Measurements from ENCODE around the gene FOXP1. TPM values are rescaled to one million over a fixed set of nuclear protein-coding genes. Genes with fewer than 3 reads are reported as not detected.
"Not testable (repeated sequence)": the region's sequence is repeated elsewhere in the genome, so short reads cannot be mapped to it uniquely, and the experiment has no call there.

Gene FOXP1
- total RNA-seq, 1 donor from 2014 or later, result 27.3 TPM

- H3K79me2 ChIP-seq (ENCODE audit: low read depth), result no peaks in the 10 kb centered on the region
- H3K27me3 ChIP-seq, result no peaks in the 10 kb centered on the region
- no peak overlapping the region for H3K27ac Mint-ChIP-seq
These were observed 52.5 kb downstream of the FOXP1 start for GRCh38 chr3:71530903-71531530.

GRCh38 chr3:71528816-71529215, 54.7 kb downstream of the FOXP1 start:
- Histone ChIP-seq H3F3A (ENCODE audit: low read depth) (no peaks in the 10 kb centered on the region), H3K9ac (no peak overlapping the region), H3K4me2 (no peak overlapping the region), H3K4me1 (peaks cover 4% of the 10 kb centered on the region), H3K27me3 (no peaks in the 10 kb centered on the region), H3K27ac (no peak overlapping the region), H3K9me3 (ENCODE audit: low read depth) (no peaks in the 10 kb centered on the region), H3K36me3 (no peaks in the 10 kb centered on the region), H2AFZ (replicated peaks) (no peak overlapping the region), H4K20me1 (ENCODE audit: low read depth) (peaks cover 35% of the 10 kb centered on the region), H3K79me2 (ENCODE audit: low read depth) (no peaks in the 10 kb centered on the region), H3K4me3 (no peak overlapping the region)
- no peak overlapping the region for H3K4me3 Mint-ChIP-seq
- no peak overlapping the region for H3K27ac Mint-ChIP-seq
- H3K9me3 Mint-ChIP-seq, result no peaks in the 10 kb centered on the region
- no peak for TF ChIP-seq EZH2 (IDR thresholded peaks at IDR 0.05)
- TF ChIP-seq CTCF (IDR thresholded peaks at IDR 0.05), result no peak
- no peak for TF ChIP-seq EZH2phosphoT487 (IDR thresholded peaks at IDR 0.05)
- H3K27me3 Mint-ChIP-seq (ENCODE audit: insufficient read depth, low read depth), result no peaks in the 10 kb centered on the region
- no peak for DNase-seq (ENCODE audit: low spot score)
- peaks cover 6% of the 10 kb centered on the region for H3K36me3 Mint-ChIP-seq
- H3K4me1 Mint-ChIP-seq, result peaks cover 53% of the 10 kb centered on the region

More at GRCh38 chr3:71530903-71531530, 52.5 kb downstream of the FOXP1 start:
- TF ChIP-seq CTCF (IDR thresholded peaks at IDR 0.05) (no peak), EZH2phosphoT487 (IDR thresholded peaks at IDR 0.05) (no peak), EZH2 (IDR thresholded peaks at IDR 0.05) (no peak)
- Mint-ChIP-seq H3K4me3 (no peak overlapping the region), H3K36me3 (peaks cover 6% of the 10 kb centered on the region), H3K27me3 (ENCODE audit: insufficient read depth, low read depth) (no peaks in the 10 kb centered on the region), H3K4me1 (peaks cover 44% of the 10 kb centered on the region), H3K9me3 (no peaks in the 10 kb centered on the region)
- Histone ChIP-seq H3K27ac (no peak overlapping the region), H3F3A (ENCODE audit: low read depth) (no peaks in the 10 kb centered on the region), H3K4me3 (no peak overlapping the region), H3K36me3 (no peaks in the 10 kb centered on the region), H2AFZ (replicated peaks) (no peak overlapping the region), H3K4me1 (peaks cover 4% of the 10 kb centered on the region), H3K9ac (no peak overlapping the region), H3K9me3 (ENCODE audit: low read depth) (no peaks in the 10 kb centered on the region), H3K4me2 (peak overlapping the region; percentile 29), H4K20me1 (ENCODE audit: low read depth) (peaks cover 19% of the 10 kb centered on the region)
- peak; percentile 37 for DNase-seq (ENCODE audit: low spot score)

- H3K9me3 ChIP-seq (ENCODE audit: low read depth); H3K36me3 Mint-ChIP-seq; H3K27me3 ChIP-seq; H3K4me1 ChIP-seq; H3K4me3 ChIP-seq; H3K9ac ChIP-seq; H3K79me2 ChIP-seq (ENCODE audit: low read depth); DNase-seq (ENCODE audit: low spot score); H3K27ac ChIP-seq; H3F3A ChIP-seq (ENCODE audit: low read depth); H3K27me3 Mint-ChIP-seq (ENCODE audit: insufficient read depth, low read depth); H2AFZ ChIP-seq (replicated peaks); H3K4me2 ChIP-seq; H3K36me3 ChIP-seq; H3K4me3 Mint-ChIP-seq; H3K9me3 Mint-ChIP-seq: not testable (repeated sequence)
- peak overlapping the region; percentile 76 for H3K27ac Mint-ChIP-seq
- H3K4me1 Mint-ChIP-seq, result peaks cover 55% of the 10 kb centered on the region
- peaks cover 36% of the 10 kb centered on the region for H4K20me1 ChIP-seq (ENCODE audit: low read depth)
These were observed 57.1 kb downstream of the FOXP1 start for GRCh38 chr3:71526448-71526847.

GRCh38 chr3:71525391-71525790, 58.1 kb downstream of the FOXP1 start:
- no peak for TF ChIP-seq EZH2phosphoT487 (IDR thresholded peaks at IDR 0.05)
- no peak for TF ChIP-seq EZH2 (IDR thresholded peaks at IDR 0.05)
- no peak for TF ChIP-seq CTCF (IDR thresholded peaks at IDR 0.05)
- H4K20me1 ChIP-seq (ENCODE audit: low read depth), result peaks cover 37% of the 10 kb centered on the region
- H2AFZ ChIP-seq (replicated peaks), result no peak overlapping the region
- H3K9ac ChIP-seq, result no peak overlapping the region
- Mint-ChIP-seq H3K36me3 (peaks cover 6% of the 10 kb centered on the region), H3K4me3 (no peak overlapping the region), H3K4me1 (peaks cover 51% of the 10 kb centered on the region), H3K9me3 (no peaks in the 10 kb centered on the region), H3K27ac (no peak overlapping the region), H3K27me3 (ENCODE audit: insufficient read depth, low read depth) (no peaks in the 10 kb centered on the region)
- H3K36me3 ChIP-seq, result no peaks in the 10 kb centered on the region
- no peak overlapping the region for H3K27ac ChIP-seq
- H3K4me2 ChIP-seq, result no peak overlapping the region
- no peak for DNase-seq (ENCODE audit: low spot score)
- no peaks in the 10 kb centered on the region for H3F3A ChIP-seq (ENCODE audit: low read depth)
- no peaks in the 10 kb centered on the region for H3K9me3 ChIP-seq (ENCODE audit: low read depth)
- no peaks in the 10 kb centered on the region for H3K27me3 ChIP-seq
- no peak overlapping the region for H3K4me3 ChIP-seq
- no peaks in the 10 kb centered on the region for H3K4me1 ChIP-seq
- no peaks in the 10 kb centered on the region for H3K79me2 ChIP-seq (ENCODE audit: low read depth)

All from neural progenitor cell (in vitro differentiated cells).